B cell (primary cell): Measurements from ENCODE around the gene ARL17B.
A peak's percentile ranks its signal among the peaks of the same experiment; 100 is the strongest.
"Not testable (repeated sequence)": the region's sequence is repeated elsewhere in the genome, so short reads cannot be mapped to it uniquely, and the experiment has no call there.

Experiments used
- EZH2 ChIP-seq: IDR thresholded peaks from 2 replicates; pipeline ENCODE4 v1.6.1; 2012; ENCODE audit warnings: borderline replicate concordance, low read depth, mild to moderate bottlenecking, moderate library complexity, low read length; ENCODE audit not compliant: insufficient read depth, poor library complexity, severe bottlenecking
- TF ChIP-seq, protein P1 (sequence below): fragments of 200-600 bp; IDR thresholded peaks from one replicate; pipeline ENCODE4 v1.8.0; 2022; ENCODE audit warnings: antibody characterized with exemption, mild to moderate bottlenecking

DNA sequence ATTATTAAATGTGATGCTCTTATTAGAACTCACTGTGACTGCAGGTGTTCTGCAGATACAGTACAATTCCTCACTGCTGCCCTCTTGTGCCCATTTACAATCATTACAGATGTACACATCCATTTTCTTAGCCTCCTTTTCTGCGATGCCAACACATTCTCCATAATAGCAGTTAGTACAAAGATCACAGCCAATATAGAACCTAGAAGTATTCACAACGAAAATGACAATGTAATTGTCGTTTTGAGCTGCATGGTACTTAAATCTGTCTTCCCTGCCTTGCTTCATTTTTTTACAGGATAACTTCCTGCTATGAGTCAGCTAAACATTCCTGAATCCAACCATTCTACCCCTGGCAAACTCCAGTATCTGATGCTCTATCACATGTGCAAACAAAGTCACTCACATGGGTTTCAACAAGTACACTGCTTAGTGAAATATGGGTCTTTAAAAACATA is 74.8 kb downstream of the ARL17B start:
- TF ChIP-seq, protein P1, sequence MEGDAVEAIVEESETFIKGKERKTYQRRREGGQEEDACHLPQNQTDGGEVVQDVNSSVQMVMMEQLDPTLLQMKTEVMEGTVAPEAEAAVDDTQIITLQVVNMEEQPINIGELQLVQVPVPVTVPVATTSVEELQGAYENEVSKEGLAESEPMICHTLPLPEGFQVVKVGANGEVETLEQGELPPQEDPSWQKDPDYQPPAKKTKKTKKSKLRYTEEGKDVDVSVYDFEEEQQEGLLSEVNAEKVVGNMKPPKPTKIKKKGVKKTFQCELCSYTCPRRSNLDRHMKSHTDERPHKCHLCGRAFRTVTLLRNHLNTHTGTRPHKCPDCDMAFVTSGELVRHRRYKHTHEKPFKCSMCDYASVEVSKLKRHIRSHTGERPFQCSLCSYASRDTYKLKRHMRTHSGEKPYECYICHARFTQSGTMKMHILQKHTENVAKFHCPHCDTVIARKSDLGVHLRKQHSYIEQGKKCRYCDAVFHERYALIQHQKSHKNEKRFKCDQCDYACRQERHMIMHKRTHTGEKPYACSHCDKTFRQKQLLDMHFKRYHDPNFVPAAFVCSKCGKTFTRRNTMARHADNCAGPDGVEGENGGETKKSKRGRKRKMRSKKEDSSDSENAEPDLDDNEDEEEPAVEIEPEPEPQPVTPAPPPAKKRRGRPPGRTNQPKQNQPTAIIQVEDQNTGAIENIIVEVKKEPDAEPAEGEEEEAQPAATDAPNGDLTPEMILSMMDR = peak; percentile 93
- TF ChIP-seq EZH2 = not testable (repeated sequence)
